Mammary epithelial cell (primary cell): ENCODE measurements around the gene PDE3A.

ENCODE experiments used
- CTCF ChIP-seq, 2 donors: IDR thresholded peaks in 1 of 2; conservative IDR thresholded peaks in 1 of 2; 2 replicates each; pipeline ENCODE4 v1.5.1; 2011 to 2012; ENCODE audit warnings: inconsistent platforms in 2 of 2, low read length in 2 of 2, mild to moderate bottlenecking in 2 of 2, control low read depth in 1 of 2, low read depth in 1 of 2; ENCODE audit not compliant: insufficient read depth in 1 of 2; ENCODE audit errors: extremely low read depth in 1 of 2
- EZH2 ChIP-seq: IDR thresholded peaks from 2 replicates; pipeline ENCODE4 v1.6.1; 2012; ENCODE audit warnings: low read length, inconsistent platforms, borderline replicate concordance

- TF ChIP-seq CTCF (conservative IDR thresholded peaks at IDR 0.05 in 1 of 2, IDR thresholded peaks at IDR 0.05 in 1 of 2; ENCODE audit: extremely low read depth in 1 of 2, insufficient read depth in 1 of 2, low read depth in 1 of 2, low read length in 2 of 2) (no peak), EZH2 (no peak)
These were observed 231.4 kb downstream of the PDE3A start for GRCh38 chr12:20599757-20600156.
